HG02759 (cell line): Measurements from ENCODE around the gene DHX34.
"Not testable (repeated sequence)": the region's sequence is repeated elsewhere in the genome, so short reads cannot be mapped to it uniquely, and the experiment has no call there.

Experiments used
- ATAC-seq: cut with Tn5 transposase; IDR thresholded peaks from one replicate; pipeline ENCODE4 v1.9.1; 2021; ENCODE audit warnings: mild to moderate bottlenecking, moderate library complexity; ENCODE audit not compliant: unreplicated experiment

Gene DHX34

DNA sequence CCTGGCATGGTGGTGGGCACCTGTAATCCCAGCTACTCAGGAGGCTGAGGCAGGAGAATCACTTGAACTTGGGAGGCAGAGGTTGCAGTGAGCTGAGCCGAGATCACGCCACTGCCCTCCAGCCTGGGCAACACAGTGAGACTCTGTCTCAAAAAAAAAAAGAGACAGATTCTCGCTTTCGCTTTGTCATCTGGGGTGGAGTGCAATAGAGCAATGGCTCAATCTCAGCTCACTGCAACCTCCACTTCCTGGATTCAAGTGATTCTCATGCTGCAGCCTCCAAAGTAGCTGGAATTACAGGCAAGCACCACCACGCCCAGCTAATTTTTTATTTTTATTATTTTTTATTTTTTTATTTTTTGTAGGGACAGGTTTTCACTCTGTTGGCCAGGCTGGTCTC, 39.6 kb downstream of the DHX34 start:
- not testable (repeated sequence) for ATAC-seq

DNA sequence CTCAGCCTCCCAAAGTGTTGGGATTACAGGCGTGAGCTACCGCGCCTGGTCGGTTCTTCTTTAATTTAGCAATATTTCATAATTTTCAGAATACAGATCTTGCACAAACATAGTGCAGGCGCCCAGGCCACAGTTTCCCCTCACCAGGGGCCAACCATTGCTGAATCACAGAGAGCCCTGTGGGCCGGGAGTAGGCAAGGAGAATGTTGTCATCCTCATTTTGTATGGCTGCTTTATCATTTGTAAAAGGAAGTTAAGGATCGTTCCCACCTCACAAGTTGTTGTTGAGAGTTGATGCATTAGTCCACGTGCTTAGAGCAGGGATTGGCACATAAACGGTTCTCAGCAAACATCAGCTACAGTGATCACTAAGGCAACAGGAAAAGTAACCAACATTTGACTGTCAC, 40.0 kb downstream of the DHX34 start:
- ATAC-seq, result no peak

- no peak for ATAC-seq
These were observed 41.7 kb downstream of the DHX34 start for GRCh38 chr19:47390533-47391488.

GRCh38 chr19:47391510-47392223, 42.6 kb downstream of the DHX34 start:
- ATAC-seq, result no peak

DNA sequence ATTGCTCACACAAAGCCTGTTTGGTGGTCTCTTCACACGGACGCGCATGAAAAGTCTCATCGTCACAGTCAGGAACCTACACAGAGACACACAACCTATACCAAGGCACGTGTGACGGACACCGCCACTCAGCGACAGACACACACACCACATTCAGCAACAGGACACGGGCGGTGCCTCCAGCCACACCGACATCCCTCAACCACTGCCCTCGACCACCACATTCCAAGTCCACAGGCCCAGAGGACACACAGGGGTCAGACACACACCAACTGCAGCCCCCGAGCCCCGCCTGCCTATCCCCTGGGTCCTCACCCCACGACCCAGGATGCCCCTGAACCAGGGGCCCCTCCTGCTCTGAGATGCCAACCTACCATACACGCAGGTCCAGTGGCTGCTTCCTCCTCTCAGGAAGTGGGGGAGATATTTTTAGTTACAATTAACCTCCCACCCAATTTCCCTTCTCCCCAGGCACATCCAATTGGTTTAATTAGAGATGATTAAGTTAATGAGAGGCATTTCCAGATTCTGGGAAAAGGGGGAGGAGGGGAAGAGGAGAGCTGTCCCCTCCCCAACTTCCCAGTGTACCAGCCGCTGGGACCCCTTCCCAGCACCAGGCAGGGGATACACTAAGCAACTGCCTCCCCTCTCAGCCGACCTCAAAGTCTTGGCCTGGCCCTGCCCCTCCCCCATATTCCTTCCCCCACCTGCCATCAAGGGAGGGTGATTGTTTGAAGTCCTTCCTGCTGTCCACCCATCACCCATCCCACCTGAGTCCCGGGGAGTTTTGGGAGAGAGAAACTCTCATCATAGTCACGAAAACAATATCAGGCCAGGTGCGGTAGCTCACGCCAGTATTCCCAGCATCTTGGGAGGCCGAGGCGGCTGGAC, 49.8 kb downstream of the DHX34 start:
- no peak for ATAC-seq

- ATAC-seq, result no peak
These were observed 53.4 kb downstream of the DHX34 start for GRCh38 chr19:47402504-47402903.

DNA sequence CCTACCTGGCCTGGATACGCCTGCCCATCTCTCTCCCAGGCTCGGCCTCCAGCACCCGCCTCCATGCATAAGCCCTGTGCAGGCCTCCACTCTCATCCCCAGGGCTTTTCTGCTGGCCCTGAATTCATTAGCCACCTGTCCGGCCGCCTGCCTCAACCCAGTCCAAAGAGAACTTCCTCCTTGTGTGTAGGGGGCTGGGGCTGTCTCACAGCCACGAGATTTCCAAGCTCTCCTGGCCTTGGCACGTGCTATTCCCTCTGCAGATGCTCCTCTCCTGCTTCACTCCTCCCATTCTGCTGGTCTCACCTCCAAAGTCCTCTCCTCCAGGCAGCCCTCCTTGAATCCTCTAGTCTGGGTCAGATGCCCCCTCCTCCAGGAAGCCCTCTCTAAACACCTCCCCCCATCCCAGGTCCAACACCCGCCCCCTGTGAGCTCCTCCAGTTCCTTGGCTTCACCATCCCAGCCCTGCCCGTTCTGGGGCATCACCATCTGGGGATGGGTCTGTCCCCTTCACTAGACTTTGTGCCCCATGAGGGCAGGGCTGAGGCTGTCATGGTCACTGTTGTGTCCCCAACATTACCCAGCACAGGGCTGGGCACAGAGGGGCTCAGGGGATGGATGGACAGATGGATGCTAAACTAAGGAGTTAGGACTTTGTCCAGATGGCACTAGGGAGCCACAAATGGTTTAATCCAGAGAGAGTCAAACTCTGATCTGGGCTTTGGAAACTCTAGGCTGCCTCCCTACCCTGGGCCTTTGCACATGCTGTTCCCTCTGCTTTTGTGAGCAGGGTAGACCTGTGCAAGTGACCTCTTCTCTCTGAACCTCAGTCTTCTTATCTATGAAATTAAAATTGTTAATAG, 55.5 kb downstream of the DHX34 start:
- no peak for ATAC-seq

DNA sequence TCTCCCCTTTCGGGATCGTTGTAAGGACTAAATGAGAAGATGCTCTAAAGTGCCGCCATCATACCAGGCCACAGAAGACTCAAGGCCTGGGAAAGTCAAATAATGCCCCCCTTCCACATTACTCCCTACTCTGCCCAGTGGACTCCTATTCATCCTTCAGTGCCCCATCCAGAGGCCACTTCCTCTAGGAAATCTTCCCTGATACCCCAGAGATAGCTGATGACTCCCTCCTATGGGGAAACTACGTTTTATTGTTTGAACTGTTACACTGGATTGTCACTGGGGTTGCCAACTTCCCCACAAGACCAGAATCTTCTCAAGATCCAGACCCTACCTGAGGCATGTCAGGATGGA, 56.1 kb downstream of the DHX34 start:
- no peak for ATAC-seq

DNA sequence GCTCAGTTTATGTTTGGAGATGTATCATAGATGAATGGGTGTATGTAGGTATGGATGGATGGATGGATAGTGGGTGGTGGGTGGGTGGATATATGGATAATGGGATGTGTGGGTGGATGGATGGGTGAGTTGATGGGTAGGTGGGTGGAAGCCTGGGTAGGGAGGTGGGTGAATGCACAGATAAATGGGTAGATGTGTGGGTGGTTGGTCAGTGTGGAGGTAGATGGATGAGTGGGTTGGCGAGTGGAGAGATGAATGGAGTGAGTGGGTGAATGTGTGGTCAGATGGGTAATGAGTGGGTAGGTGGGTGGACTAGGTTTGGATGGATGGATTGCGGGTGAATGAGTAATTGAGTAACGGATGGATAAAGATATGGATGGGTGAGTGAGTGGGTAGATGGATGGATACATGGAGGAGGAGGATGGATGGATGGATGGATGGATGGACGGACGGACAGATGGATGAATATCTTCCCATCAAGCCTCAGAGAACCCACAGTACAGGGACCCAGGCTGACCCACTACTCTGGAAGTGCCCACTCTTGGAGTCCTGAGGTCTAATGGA, 56.8 kb downstream of the DHX34 start:
- ATAC-seq, result no peak

- ATAC-seq, result no peak
These were observed 57.7 kb downstream of the DHX34 start for GRCh38 chr19:47406711-47407416.

- ATAC-seq, result no peak
These were observed 58.3 kb downstream of the DHX34 start for GRCh38 chr19:47407417-47407774.

DNA sequence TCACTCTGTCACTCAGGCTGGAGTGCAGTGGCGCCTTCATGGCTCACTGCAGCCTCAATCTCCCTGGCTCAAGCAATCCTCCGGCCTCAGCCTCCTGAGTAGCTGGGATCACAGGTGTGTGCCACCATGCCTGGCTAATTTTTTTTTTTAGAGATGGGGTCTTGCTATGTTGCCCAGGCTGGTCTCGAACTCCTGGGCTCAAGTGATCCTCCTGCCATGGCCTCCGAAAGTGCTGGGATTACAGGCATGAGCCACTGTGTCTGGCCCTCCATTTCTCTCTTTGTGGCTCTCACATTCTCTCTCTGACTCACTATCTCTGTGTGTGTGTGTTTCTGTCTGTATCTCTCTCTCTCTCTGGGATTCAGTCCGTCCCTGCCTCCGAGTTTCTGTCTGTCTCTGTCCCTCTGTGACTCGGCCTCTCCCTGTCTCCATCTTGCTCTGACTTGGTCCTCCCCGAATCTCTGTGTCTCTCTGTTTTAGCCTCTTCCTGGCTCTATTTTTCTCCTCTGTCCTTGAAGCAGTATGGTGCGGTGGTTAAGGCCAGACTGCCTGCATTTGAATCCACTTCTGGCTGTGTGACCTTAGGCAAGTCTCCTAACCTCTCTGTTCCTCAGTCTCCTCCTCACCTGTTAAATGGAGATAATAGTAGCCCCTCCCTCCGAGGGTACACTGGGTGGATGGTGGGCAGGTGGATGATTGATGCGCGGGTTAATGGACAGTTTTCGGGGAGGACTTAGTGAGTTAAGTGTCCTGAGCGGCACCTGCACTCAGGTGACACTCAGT, 59.2 kb downstream of the DHX34 start:
- no peak for ATAC-seq

DNA sequence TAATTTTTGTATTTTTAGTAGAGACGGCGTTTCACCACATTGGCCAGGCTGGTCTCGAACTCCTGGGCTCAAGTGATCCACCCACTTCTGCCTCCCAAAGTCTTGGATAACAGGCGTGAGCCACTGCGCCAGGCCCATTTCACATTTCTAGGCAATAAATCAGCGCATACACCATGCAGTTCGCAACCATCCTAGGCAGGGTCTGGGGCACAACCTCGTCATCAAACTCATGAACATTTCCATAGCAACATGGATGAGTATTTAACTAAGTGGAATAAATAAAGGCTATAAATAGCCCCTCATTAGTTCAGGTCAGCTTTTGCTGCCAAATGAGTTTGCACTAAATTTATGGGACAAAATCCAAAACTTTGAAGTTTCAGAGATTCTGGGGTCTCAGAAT, 62.0 kb downstream of the DHX34 start:
- ATAC-seq, result no peak

DNA sequence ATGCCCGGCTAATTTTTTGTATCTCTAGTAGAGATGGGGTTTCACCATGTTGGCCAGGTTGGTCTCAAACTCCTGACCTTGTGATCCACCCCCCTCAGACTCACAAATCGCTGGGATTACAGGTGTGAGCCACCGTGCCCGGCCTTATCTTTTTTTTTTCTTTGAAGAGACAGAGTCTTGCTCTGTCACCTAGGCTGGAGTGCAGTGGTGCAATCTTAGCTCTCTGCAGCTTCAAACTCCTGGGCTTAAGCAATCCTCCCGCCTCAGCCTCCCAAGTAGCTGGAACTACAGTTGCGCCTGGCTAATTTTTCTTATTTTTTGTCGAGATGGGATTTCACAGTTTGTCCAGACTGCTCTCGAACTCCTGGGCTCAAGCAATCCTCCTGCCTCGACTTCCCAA, 62.6 kb downstream of the DHX34 start:
- ATAC-seq, result not testable (repeated sequence)

DNA sequence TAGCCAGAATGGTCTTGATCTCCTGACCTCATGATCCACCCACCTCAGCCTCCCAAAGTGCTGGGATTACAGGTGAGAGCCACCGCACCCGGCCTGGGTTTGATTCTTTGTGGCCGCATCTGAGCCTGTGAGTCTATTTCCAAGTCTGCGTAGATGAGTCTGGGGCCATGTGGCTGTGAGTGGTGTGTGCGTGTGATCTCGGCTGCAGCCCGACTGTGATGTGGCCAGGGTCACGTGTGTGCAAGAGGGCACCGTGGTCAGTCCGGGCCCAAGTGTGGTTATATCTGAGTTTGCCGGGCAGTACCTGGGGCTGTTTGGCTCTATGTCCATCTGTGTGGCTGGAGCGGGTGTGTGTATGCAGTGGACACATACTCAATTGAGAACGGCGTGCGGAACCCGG, 64.8 kb downstream of the DHX34 start:
- no peak for ATAC-seq

DNA sequence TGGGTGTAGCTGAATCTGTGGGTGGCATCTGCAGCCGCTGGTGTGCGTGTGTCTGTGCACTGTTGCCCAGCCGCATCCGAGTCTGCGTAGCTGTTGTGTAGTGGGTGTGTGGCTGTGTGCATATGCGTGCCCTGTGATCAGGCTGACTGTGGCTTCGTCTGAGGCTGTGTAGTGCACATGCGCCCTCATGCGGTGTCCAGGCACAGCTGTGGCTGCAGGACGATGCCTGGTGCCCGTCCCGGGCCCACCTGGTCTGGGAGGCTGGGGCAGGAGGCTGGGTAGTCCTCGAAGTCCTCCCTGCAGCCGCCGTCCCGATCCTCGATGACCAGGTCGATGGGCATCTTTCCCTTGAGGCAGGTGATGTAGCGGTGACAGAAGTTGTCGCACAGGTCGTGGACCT, 65.4 kb downstream of the DHX34 start:
- ATAC-seq, result no peak

DNA sequence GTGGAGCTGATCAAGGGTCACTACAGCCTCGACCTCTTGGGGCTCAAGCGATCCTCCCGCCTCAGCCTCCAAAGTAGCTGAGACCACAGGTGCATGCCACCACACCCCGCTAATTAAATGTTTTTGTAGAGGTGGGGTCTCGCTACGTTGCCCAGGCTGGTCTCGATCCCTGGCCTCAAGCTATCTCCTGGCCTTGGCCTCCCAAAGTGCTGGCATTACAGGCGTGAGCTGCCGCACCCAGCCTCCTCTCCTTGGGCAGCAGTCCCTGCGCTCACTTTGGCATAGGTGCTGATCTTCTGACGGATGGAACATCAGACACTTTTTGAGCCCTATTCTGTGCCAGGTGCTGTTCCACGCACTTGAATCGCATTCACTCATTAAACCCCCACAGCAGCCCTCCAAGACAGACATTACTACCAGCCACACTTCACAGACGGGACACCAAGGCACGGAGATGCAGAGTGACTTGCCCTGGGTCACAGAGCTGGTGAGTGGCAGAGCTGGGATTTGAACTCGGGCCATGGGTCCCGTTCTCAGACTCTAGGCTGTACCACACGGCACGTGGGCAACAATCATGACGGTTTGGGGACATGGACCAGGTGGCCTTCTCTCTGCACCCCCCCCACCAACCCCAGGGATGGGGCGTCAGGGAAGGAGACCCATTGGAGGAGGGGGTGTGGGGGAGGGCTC, 67.0 kb downstream of the DHX34 start:
- no peak for ATAC-seq

DNA sequence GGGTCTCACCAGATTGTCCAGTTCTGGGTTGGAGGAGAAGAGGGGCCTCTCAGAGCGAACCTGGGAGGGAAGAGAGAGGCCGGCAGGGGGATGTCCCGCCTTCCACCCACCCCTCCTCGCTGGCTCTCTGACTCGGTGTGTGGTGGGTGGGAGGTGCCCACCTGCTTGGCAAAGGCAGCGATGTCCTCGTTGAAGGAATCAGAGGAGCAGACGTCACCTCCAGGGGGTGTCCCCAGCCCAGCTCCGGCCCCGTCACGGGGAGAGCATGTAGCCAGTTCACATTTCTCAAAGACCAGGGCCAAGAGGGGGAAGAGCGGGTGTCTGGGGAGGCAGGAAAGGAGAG, 67.5 kb downstream of the DHX34 start:
- ATAC-seq, result no peak
